ENCODE measurements around the gene TMEM125.
A peak's percentile ranks its signal among the peaks of the same experiment; 100 is the strongest.

TMEM125 gene

GRCh38 chr1:43247256-43247921, 22.4 kb upstream of the TMEM125 start:
- no peak for DNase-seq

GRCh38 chr1:43250351-43250761, 19.4 kb upstream of the TMEM125 start:
- DNase-seq = no peak

GRCh38 chr1:43251024-43251423, 18.8 kb upstream of the TMEM125 start:
- no peak for DNase-seq

GRCh38 chr1:43252225-43252624, 17.6 kb upstream of the TMEM125 start:
- no peak for DNase-seq

- DNase-seq = no peak
Observed at GRCh38 chr1:43253173-43253572, 16.6 kb upstream of the TMEM125 start.

- no peak for DNase-seq
Observed at GRCh38 chr1:43253876-43254275, 15.9 kb upstream of the TMEM125 start.

- no peak for DNase-seq
Observed at GRCh38 chr1:43255438-43256210, 14.2 kb upstream of the TMEM125 start.

GRCh38 chr1:43256675-43257570, 12.9 kb upstream of the TMEM125 start:
- DNase-seq = no peak

GRCh38 chr1:43258370-43258769, 11.4 kb upstream of the TMEM125 start:
- DNase-seq = no peak

GRCh38 chr1:43265431-43265830, 4.4 kb upstream of the TMEM125 start:
- DNase-seq = no peak

GRCh38 chr1:43266881-43267280, 2.9 kb upstream of the TMEM125 start:
- no peak for DNase-seq

- peak; percentile 74 for DNase-seq
Observed at GRCh38 chr1:43267291-43267805, 2.4 kb upstream of the TMEM125 start.

- DNase-seq = no peak
Observed at GRCh38 chr1:43267818-43268425, 1.9 kb upstream of the TMEM125 start.

GRCh38 chr1:43270421-43271095, 775 bp downstream of the TMEM125 start:
- no peak for DNase-seq

- no peak for DNase-seq
Observed at GRCh38 chr1:43271186-43272118, 1.7 kb downstream of the TMEM125 start.

GRCh38 chr1:43272161-43272560, 2.4 kb downstream of the TMEM125 start:
- no peak for DNase-seq

GRCh38 chr1:43272576-43273571, 3.1 kb downstream of the TMEM125 start:
- no peak for DNase-seq

- DNase-seq = no peak
Observed at GRCh38 chr1:43273708-43274107, 3.9 kb downstream of the TMEM125 start.

GRCh38 chr1:43274125-43274803, 4.5 kb downstream of the TMEM125 start:
- DNase-seq = peak; percentile 65

Data from fibroblast of skin of scalp (primary cell).